NCI-H2081 treated with DMSO at 0.1 percent for 48 hours (cell line): ENCODE data around the gene UBR7.

ENCODE experiments used
- DNase-seq: peaks from one replicate; lab custom pipeline; 2025; lab: John Stamatoyannopoulos, UW

UBR7 gene

DNA sequence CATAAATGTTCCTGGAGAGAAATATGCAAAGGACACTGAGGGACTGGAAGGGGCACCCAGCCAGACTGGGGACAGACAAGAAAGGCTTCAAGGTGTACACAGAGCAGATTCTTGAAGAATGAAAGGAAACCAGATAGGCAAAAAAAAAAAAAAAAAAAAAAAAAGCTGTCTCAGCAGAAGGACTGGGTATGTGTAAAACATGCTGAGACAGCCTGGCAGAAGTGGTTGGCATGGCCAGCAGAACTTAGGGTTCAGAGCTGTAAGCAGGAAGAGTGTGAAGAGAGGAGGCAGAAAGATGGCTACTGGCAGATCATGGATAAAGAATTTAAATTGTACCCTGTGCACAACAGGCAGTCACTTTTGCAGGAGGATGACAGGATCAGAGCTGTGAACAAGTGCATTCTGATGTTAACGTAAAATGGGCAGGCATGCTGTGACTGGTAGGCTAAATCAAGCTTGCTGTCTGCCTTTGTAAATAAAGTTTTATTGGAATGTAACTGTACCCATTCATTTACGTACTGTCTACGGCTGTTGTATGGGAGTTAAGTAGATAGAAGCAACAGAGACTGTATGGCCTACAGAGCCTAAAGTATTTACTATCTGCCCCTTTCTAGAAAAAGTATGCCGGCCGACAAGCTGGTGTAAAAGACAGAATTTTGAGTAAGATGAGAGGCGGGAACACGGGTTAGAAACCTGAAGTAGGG is 42.2 kb downstream of the UBR7 start:
- DNase-seq = no peak

DNA sequence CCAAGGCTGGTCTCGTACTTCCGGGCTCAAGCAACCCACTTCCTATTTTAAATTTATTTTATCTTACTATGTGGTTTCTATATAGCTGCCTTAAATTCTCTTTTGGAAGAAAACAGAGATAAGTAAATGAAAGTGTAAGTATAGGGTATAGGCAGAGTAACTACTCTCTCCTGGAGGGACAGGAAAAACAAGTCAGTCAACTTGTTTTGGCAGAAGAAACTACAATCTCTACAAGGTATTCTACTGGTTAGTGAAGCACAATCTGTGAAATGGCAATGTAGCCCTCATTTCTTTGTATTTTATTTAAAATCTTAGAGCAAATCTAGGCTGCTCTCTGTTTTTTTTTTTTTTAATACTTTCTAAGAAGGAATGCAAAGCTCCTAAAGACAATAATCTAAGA is 55.4 kb downstream of the UBR7 start:
- DNase-seq = no peak

DNA sequence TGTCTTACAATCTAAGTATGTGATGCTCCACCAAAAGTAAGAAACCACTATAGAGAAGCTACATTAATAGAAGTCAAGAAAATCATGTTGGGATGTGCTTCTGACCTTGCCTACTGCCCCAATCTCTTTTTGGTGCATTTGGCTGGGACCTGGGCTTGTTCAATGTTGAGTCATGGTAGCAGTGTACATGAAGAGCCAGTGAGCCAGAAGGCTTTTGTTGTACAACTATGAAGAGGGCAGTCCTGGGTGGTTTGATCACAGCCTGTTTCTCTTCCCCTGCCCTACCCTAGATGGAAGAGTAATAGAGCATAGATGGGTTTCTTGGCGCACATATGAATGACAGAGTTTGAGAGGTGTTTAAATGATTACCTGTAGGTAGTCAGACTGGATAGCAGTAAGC is 56.4 kb downstream of the UBR7 start:
- no peak for DNase-seq

DNA sequence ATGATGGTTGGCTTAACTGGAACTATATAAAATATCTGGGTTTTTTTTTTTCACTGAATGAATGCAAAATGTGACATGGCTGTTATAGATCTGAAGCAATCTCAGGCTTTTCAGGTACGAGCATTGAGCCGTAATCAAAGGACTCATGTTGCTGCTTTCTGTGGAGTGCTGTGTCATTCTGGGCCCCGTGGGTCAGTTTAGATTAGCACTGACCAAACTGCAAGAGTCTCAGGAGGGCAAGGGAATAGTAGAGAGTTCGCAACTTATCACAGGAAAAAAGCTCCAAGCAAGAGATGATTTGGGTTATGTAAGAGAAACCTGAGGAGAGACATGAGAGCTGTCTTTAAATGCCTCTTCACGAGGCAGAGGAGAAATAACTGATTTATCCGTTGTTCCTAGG is 59.1 kb downstream of the UBR7 start:
- no peak for DNase-seq

DNA sequence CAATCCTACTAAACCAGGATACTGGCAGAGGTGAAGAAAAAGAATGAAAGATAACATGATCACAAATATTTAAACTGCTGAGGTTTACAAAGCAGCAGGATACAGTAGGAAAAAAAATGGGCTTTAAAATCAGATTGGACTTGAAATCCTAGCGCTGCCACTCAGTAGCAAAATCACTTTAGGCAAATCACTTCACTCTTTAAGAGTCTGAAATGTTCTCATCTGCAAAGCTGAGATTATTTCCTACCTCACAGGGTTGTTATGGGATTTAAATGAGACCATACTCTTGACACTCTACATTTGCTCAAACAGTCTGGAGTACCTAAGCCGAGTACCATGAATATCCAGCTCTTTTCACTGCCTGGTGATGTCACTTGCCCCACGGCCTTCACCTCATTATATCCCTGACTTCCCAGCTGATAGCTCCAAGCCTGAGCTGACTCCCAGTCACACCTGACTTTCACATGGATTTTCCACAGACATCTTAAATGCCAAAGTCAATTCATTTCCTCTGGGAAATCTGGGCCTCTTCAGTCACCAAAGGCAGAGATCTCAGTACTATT is 60.2 kb downstream of the UBR7 start:
- DNase-seq = no peak

DNA sequence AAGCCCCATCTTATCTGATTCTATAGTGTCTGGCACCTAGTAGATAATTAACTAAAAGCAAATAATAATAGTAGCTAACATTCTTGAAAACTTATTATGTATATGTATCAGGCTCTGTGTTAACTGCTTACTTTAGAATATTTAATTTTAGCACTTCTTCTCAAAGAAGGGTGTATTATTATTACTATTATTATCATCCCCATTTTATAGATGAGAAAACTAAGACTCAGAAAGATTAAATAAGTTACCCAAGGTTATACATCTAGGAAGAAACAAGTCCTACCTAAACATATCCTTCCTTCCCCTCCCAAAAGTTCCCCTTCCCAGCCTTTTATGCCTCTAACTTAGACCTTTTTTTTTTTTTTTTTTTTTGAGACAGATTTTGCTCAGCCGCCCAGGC is 61.4 kb downstream of the UBR7 start:
- DNase-seq = no peak

DNA sequence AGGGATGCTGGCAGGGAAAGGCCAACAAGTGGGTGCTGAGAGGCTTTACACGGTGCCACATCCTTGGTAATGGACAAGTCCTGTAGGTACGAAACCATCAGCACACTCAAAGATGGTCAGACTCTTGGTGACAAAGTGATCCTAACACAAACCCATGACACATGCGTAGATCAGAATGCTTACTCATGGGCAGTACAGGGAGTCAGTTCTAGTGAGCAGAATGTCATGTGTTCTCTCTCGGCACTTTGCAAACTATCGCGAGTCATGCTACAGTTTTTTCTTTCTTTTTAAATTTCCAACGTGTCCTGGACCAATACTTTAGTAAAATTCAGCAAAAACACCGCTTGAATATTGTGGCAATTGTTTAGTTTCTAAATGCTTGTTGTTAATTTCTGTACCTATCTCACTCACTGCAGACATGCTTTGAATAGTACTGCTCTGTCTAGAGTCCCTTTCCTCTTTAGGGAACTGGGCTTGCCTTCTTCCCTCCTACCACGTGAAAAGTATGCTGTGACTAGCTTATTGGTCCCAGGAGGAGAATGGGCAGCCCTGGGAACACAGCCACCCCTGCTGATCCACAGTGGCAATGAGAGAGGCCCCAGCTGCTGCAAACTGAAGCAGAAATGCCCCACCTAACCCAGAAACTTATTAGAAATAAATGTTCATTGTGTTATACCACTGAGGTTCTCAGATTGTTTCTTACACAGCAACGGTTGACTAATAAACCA is 62.4 kb downstream of the UBR7 start:
- no peak for DNase-seq

DNA sequence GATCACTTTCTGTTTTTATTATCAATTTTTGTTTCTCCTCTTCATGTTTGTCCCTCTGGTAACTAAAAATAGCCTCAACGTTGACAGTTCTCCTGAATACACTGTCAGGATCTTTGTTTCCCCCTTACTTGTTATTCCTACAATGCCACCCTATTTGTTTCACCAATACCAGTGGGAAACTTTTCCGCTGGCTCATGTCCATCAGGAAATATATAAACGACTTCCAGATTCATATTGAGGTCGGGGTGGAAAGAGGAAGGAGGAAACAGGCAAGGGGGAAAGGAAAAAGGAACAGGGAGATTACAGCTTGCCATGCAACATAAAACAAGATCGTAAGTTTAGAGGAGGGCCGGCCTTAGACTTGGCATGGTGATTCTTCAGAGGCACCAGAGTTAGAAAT is 64.1 kb downstream of the UBR7 start:
- no peak for DNase-seq

DNA sequence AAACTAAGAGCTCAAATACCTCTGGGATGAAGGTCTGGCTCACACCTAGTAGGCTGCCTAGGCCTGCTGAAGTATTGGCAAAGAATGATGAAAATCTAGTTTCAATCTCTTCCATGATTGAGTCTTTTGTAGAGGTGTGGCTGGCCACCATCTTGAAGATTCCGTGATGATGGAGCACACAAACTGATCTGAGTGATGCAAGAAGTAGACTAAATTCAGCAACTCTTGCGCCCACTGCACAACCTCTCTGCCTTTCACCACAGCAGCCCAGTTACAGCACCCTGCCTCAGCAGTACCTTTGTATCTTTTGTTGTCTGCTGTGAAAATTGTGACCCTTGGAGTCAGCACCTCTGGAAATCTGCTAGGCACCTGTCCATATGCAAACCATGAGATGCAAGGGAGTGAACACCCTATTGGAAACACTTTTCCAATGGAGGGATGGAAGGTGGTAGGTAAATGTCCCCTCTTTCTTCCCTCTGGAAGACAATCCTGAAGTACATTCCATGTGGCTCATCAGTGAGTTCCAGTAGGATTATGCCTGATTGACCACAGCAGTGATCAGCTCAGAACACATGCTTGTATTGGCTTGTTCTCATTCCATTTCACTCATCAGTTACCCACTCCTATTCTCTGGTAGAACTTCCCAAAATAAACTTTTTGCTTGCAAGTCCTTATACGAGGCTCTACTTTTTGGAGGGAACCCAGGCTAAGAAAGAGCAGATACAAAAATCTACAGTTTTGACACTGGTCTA is 67.2 kb downstream of the UBR7 start:
- DNase-seq = no peak

DNA sequence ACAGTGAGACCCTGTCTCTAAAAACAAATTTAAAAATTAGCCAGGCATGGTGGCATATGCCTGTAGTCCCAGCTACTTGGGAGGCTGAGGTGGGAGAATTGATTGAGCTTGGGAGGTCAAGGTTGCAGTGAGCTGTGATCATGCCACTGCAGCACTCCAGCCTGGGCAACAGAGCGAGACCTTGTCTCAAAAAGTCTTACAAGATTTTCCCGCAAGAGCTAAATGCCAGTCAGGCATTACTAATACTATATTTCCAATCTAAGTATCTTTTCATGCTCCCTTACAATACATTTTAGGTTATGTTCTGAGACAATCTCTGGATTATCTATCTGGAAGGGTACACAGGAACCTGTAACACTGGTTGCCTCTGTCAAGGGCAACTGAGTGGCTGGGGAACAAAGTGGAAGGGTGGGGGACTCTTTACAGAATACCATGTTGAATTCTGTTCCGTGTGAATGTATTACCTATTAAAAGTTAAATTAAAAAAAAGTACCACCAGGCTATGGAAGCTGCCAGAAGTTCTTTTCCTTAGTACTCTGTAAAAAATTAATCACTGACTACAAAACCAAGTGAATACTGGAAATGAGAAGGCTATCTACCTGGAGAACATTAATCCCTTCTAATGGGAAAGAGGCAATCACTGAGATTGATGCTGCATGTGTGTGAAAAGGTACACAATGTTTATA is 69.1 kb downstream of the UBR7 start:
- DNase-seq = no peak
